K562 (cell line): ENCODE data around the gene PAX2. TPM values are rescaled to one million over a fixed set of nuclear protein-coding genes. Genes with fewer than 3 reads are reported as not detected.

Source experiments
- CREB5 ChIP-seq: fragments of 250-450 bp; sonication (Bioruptor Pico); IDR thresholded peaks from 2 replicates; pipeline ENCODE4 v1.5.0; 2020; ENCODE audit warnings: mild to moderate bottlenecking
- ELK3 ChIP-seq: fragments of 450-650 bp; formaldehyde crosslinking; IDR thresholded peaks from 2 replicates; pipeline ENCODE4 v1.4.0; 2020; ENCODE audit warnings: mild to moderate bottlenecking
- HMG20A ChIP-seq: fragments of 450-650 bp; formaldehyde crosslinking; conservative IDR thresholded peaks from 2 replicates; pipeline ENCODE4 v1.4.0; 2020; ENCODE audit warnings: mild to moderate bottlenecking, mixed read lengths
- POLR2B ChIP-seq: fragments of 450-650 bp; IDR thresholded peaks from 2 replicates; pipeline ENCODE4 v1.6.1; 2018; ENCODE audit warnings: low read depth; ENCODE audit not compliant: partially characterized antibody
- RBFOX2 ChIP-seq: fragments of 200-400 bp; formaldehyde crosslinking; IDR thresholded peaks from 2 replicates; pipeline ENCODE4 v1.6.1; 2017; ENCODE audit warnings: low read depth, mild to moderate bottlenecking, low read length, moderate library complexity
- SETDB1 ChIP-seq: IDR thresholded peaks from one replicate; pipeline ENCODE4 v1.6.1; 2012; ENCODE audit warnings: low read length, control low read depth, inconsistent platforms
- SFPQ ChIP-seq: fragments of 200-400 bp; formaldehyde crosslinking; IDR thresholded peaks from 2 replicates; pipeline ENCODE4 v1.6.1; 2017; ENCODE audit warnings: mild to moderate bottlenecking, low read depth, low read length, moderate library complexity
- ZNF699 ChIP-seq: fragments of 250-450 bp; sonication (Bioruptor Pico); IDR thresholded peaks from 2 replicates; pipeline ENCODE4 v1.8.0; 2021; ENCODE audit warnings: mild to moderate bottlenecking, moderate library complexity; ENCODE audit not compliant: insufficient replicate concordance
- polyA plus RNA-seq, 8 experiments: library from polyadenylated mRNA; depleted of rRNA in 4 of 8; stranded (reverse) in 5 of 8; unstranded in 3 of 8; fragments of >200 nt; fragmentation: Nextera tagmentation in 2 of 8; fragmentation: Illumina TruSeq in 1 of 8; extraction: Ambion mirVana in 2 of 8; extraction: Trizol in 1 of 8; gene quantifications; 2 replicates each; pipeline versions ENCODE4 v1.2.1 to v1.2.3, GENCODE V29; 2011 to 2014; ENCODE audit warnings: inconsistent platforms in 1 of 8, missing spikeins in 1 of 8
- total RNA-seq, 7 experiments: library from RNA; depleted of rRNA in 6 of 7; stranded (reverse); fragments of >200 nt in 6 of 7; fragmentation: Illumina TruSeq in 2 of 7; extraction: Trizol in 2 of 7; gene quantifications; 2 replicates each; pipeline versions ENCODE4 v1.2.1 to v1.2.3, GENCODE V29; 2011 to 2021; ENCODE audit warnings: low replicate concordance in 1 of 7

The PAX2 gene
- total and polyA plus RNA-seq, 9 of the 15 experiments (the other 6 are each of a cell fraction or from before 2014, with no cell fraction given): not detected

- TF ChIP-seq SFPQ (no peak), ZNF699 (no peak), RBFOX2 (no peak), HMG20A (no peak), POLR2B (no peak), CREB5 (CRISPR knock-in tag) (no peak), SETDB1 (no peak), ELK3 (CRISPR knock-in tag) (no peak)
These were observed 1.7 kb upstream of the PAX2 start (continued) for GRCh38 chr10:100743626-100744135.
